ENCODE measurements around the gene UVSSA.

Gene UVSSA

GRCh38 chr4:1376391-1376840, 29.4 kb downstream of the UVSSA start:
- Histone ChIP-seq H3K27me3 (ENCODE audit: low read depth, low read length) (no peaks in the 10 kb centered on the region), H3K4me1 (ENCODE audit: low read length) (no peaks in the 10 kb centered on the region), H2AFZ (ENCODE audit: low read depth, low read length) (no peak overlapping the region), H3K4me3 (ENCODE audit: low read length) (no peak overlapping the region), H3K9ac (ENCODE audit: low read length) (no peak overlapping the region), H3K79me2 (ENCODE audit: low read length) (no peaks in the 10 kb centered on the region), H3K27ac (ENCODE audit: low read length) (no peak overlapping the region), H3K4me2 (ENCODE audit: low read length) (no peak overlapping the region), H3K9me3 (ENCODE audit: insufficient read depth, low read length) (no peaks in the 10 kb centered on the region), H3K36me3 (replicated peaks; ENCODE audit: low read depth, low read length) (peaks cover 9% of the 10 kb centered on the region), H4K20me1 (ENCODE audit: insufficient read depth, low read length) (no peaks in the 10 kb centered on the region)
- TF ChIP-seq CTCF (IDR thresholded peaks at IDR 0.05; ENCODE audit: low read depth, low read length) (no peak), EZH2phosphoT487 (IDR thresholded peaks at IDR 0.05; ENCODE audit: low read depth) (no peak)

- H3K79me2 ChIP-seq (ENCODE audit: low read length) = no peaks in the 10 kb centered on the region
- no peak overlapping the region for H3K27ac ChIP-seq (ENCODE audit: low read length)
- H3K4me2 ChIP-seq (ENCODE audit: low read length) = no peak overlapping the region
- H2AFZ ChIP-seq (ENCODE audit: low read depth, low read length) = no peak overlapping the region
- no peaks in the 10 kb centered on the region for H4K20me1 ChIP-seq (ENCODE audit: insufficient read depth, low read length)
- no peak overlapping the region for H3K4me3 ChIP-seq (ENCODE audit: low read length)
- H3K27me3 ChIP-seq (ENCODE audit: low read depth, low read length) = no peaks in the 10 kb centered on the region
- no peak overlapping the region for H3K9ac ChIP-seq (ENCODE audit: low read length)
- H3K36me3 ChIP-seq (replicated peaks; ENCODE audit: low read depth, low read length) = peaks cover 8% of the 10 kb centered on the region
- H3K4me1 ChIP-seq (ENCODE audit: low read length) = no peaks in the 10 kb centered on the region
- H3K9me3 ChIP-seq (ENCODE audit: insufficient read depth, low read length) = no peaks in the 10 kb centered on the region
- TF ChIP-seq CTCF (IDR thresholded peaks at IDR 0.05; ENCODE audit: low read depth, low read length) (no peak), EZH2phosphoT487 (IDR thresholded peaks at IDR 0.05; ENCODE audit: low read depth) (no peak)
Measured at GRCh38 chr4:1376841-1377605, 30.0 kb downstream of the UVSSA start.

- no peak overlapping the region for H3K4me2 ChIP-seq (ENCODE audit: low read length)
- no peak overlapping the region for H3K4me3 ChIP-seq (ENCODE audit: low read length)
- no peaks in the 10 kb centered on the region for H4K20me1 ChIP-seq (ENCODE audit: insufficient read depth, low read length)
- no peak for TF ChIP-seq CTCF (IDR thresholded peaks at IDR 0.05; ENCODE audit: low read depth, low read length)
- no peaks in the 10 kb centered on the region for H3K4me1 ChIP-seq (ENCODE audit: low read length)
- no peaks in the 10 kb centered on the region for H3K79me2 ChIP-seq (ENCODE audit: low read length)
- peaks cover 3% of the 10 kb centered on the region for H3K36me3 ChIP-seq (replicated peaks; ENCODE audit: low read depth, low read length)
- H3K9ac ChIP-seq (ENCODE audit: low read length) = no peak overlapping the region
- no peak overlapping the region for H3K27ac ChIP-seq (ENCODE audit: low read length)
- no peaks in the 10 kb centered on the region for H3K9me3 ChIP-seq (ENCODE audit: insufficient read depth, low read length)
- H3K27me3 ChIP-seq (ENCODE audit: low read depth, low read length) = no peaks in the 10 kb centered on the region
- no peak overlapping the region for H2AFZ ChIP-seq (ENCODE audit: low read depth, low read length)
Measured at GRCh38 chr4:1377606-1378261, 30.7 kb downstream of the UVSSA start.

GRCh38 chr4:1378559-1379231, 31.7 kb downstream of the UVSSA start:
- Histone ChIP-seq H3K27ac (ENCODE audit: low read length) (no peak overlapping the region), H2AFZ (ENCODE audit: low read depth, low read length) (no peak overlapping the region), H3K79me2 (ENCODE audit: low read length) (no peaks in the 10 kb centered on the region), H3K4me2 (ENCODE audit: low read length) (no peak overlapping the region), H3K9ac (ENCODE audit: low read length) (no peak overlapping the region), H3K36me3 (replicated peaks; ENCODE audit: low read depth, low read length) (no peaks in the 10 kb centered on the region), H4K20me1 (ENCODE audit: insufficient read depth, low read length) (no peaks in the 10 kb centered on the region), H3K4me3 (ENCODE audit: low read length) (no peak overlapping the region), H3K4me1 (ENCODE audit: low read length) (no peaks in the 10 kb centered on the region), H3K27me3 (ENCODE audit: low read depth, low read length) (no peaks in the 10 kb centered on the region), H3K9me3 (ENCODE audit: insufficient read depth, low read length) (no peaks in the 10 kb centered on the region)
- TF ChIP-seq EZH2phosphoT487 (IDR thresholded peaks at IDR 0.05; ENCODE audit: low read depth) (no peak), CTCF (IDR thresholded peaks at IDR 0.05; ENCODE audit: low read depth, low read length) (no peak)
